Measurements from ENCODE around the gene CACNA2D2.

Gene CACNA2D2

GRCh38 chr3:50374363-50375257, 128.8 kb downstream of the CACNA2D2 start:
- no peak for DNase-seq (ENCODE audit: low spot score)
- in situ Hi-C loops (cut with MboI; ENCODE audit: low sequenced_read_pairs, unreplicated experiment), result no loop called here
- no peak for TF ChIP-seq CTCF (IDR thresholded peaks at IDR 0.05; ENCODE audit: borderline replicate concordance, control extremely low read depth, extremely low read depth, insufficient read depth, missing control alignments)

- in situ Hi-C loops (cut with MboI; ENCODE audit: low sequenced_read_pairs, unreplicated experiment), result no loop called here
- DNase-seq (ENCODE audit: low spot score), result no peak
- no peak for TF ChIP-seq CTCF (IDR thresholded peaks at IDR 0.05; ENCODE audit: borderline replicate concordance, control extremely low read depth, extremely low read depth, insufficient read depth, missing control alignments)
Observed at GRCh38 chr3:50373146-50374051, 130.0 kb downstream of the CACNA2D2 start.

GRCh38 chr3:50372349-50372748, 131.1 kb downstream of the CACNA2D2 start:
- in situ Hi-C loops (cut with MboI; ENCODE audit: low sequenced_read_pairs, unreplicated experiment), result no loop called here
- DNase-seq (ENCODE audit: low spot score), result no peak

GRCh38 chr3:50371133-50371685, 132.2 kb downstream of the CACNA2D2 start:
- no peak for TF ChIP-seq CTCF (IDR thresholded peaks at IDR 0.05; ENCODE audit: borderline replicate concordance, control extremely low read depth, extremely low read depth, insufficient read depth, missing control alignments)
- DNase-seq (ENCODE audit: low spot score), result no peak
- in situ Hi-C loops (cut with MboI; ENCODE audit: low sequenced_read_pairs, unreplicated experiment), result no loop called here

More at GRCh38 chr3:50372349-50372748, 131.1 kb downstream of the CACNA2D2 start:
- TF ChIP-seq CTCF (IDR thresholded peaks at IDR 0.05; ENCODE audit: borderline replicate concordance, control extremely low read depth, extremely low read depth, insufficient read depth, missing control alignments), result no peak

GRCh38 chr3:50370594-50370993, 132.8 kb downstream of the CACNA2D2 start:
- TF ChIP-seq CTCF (IDR thresholded peaks at IDR 0.05; ENCODE audit: borderline replicate concordance, control extremely low read depth, extremely low read depth, insufficient read depth, missing control alignments), result no peak
- in situ Hi-C loops (cut with MboI; ENCODE audit: low sequenced_read_pairs, unreplicated experiment), result no loop called here
- no peak for DNase-seq (ENCODE audit: low spot score)

GRCh38 chr3:50369012-50369670, 134.3 kb downstream of the CACNA2D2 start:
- DNase-seq (ENCODE audit: low spot score), result no peak
- TF ChIP-seq CTCF (IDR thresholded peaks at IDR 0.05; ENCODE audit: borderline replicate concordance, control extremely low read depth, extremely low read depth, insufficient read depth, missing control alignments), result no peak
- in situ Hi-C loops (cut with MboI; ENCODE audit: low sequenced_read_pairs, unreplicated experiment), result no loop called here
